HG03354 (cell line): ENCODE data around the gene PRR12.

Source experiments
- ATAC-seq: cut with Tn5 transposase; IDR thresholded peaks from one replicate; pipeline ENCODE4 v1.9.1; 2021; ENCODE audit warnings: mild to moderate bottlenecking; ENCODE audit not compliant: unreplicated experiment, poor library complexity, severe bottlenecking

The PRR12 gene

GRCh38 chr19:49564616-49565045 is 26.4 kb upstream of the PRR12 start:
- ATAC-seq, result no peak

GRCh38 chr19:49565261-49565660 is 25.7 kb upstream of the PRR12 start:
- no peak for ATAC-seq

- no peak for ATAC-seq
These were observed 24.7 kb upstream of the PRR12 start for GRCh38 chr19:49566302-49566701.

- ATAC-seq, result no peak
These were observed 23.0 kb upstream of the PRR12 start for GRCh38 chr19:49567861-49568441.

- no peak for ATAC-seq
These were observed 20.7 kb upstream of the PRR12 start for GRCh38 chr19:49570138-49570856.

GRCh38 chr19:49570997-49571676 is 19.8 kb upstream of the PRR12 start:
- no peak for ATAC-seq

GRCh38 chr19:49573009-49573408 is 18.0 kb upstream of the PRR12 start:
- no peak for ATAC-seq

- ATAC-seq, result no peak
These were observed 17.6 kb upstream of the PRR12 start for GRCh38 chr19:49573425-49573824.

GRCh38 chr19:49574206-49574755 is 16.7 kb upstream of the PRR12 start:
- ATAC-seq, result no peak

GRCh38 chr19:49579193-49579592 is 11.8 kb upstream of the PRR12 start:
- no peak for ATAC-seq

GRCh38 chr19:49579947-49580263 is 11.1 kb upstream of the PRR12 start:
- no peak for ATAC-seq

- ATAC-seq, result peak; percentile 94
These were observed 10.5 kb upstream of the PRR12 start, which contains the start of gene NOSIP for GRCh38 chr19:49580264-49581006. NOSIP (minus strand) TSS chr19:49580556; CDS start chr19:49560691, 19,865 bp downstream.

GRCh38 chr19:49581007-49581508 is 9.9 kb upstream of the PRR12 start, which contains the start of gene PRRG2:
PRRG2 (plus strand) TSS chr19:49581316; CDS start chr19:49583220, 1,904 bp downstream.
- ATAC-seq, result peak; percentile 3

- ATAC-seq, result no peak
These were observed 7.7 kb upstream of the PRR12 start for GRCh38 chr19:49583239-49583638.

- ATAC-seq, result no peak
These were observed 6.0 kb upstream of the PRR12 start for GRCh38 chr19:49585023-49585422.

GRCh38 chr19:49587227-49587626 is 3.8 kb upstream of the PRR12 start:
- ATAC-seq, result no peak

GRCh38 chr19:49588365-49589122 is 2.4 kb upstream of the PRR12 start:
- no peak for ATAC-seq

- ATAC-seq, result no peak
These were observed 1.5 kb upstream of the PRR12 start for GRCh38 chr19:49589502-49589905.
